ENCODE results near the gene ZNF438.

The ZNF438 gene

GRCh38 chr10:31001740-31002139 is 29.9 kb downstream of the ZNF438 start:
- peaks cover 23% of the 10 kb centered on the region for H3K4me1 ChIP-seq (ENCODE audit: insufficient read depth, low read length)
- H3K27ac ChIP-seq (ENCODE audit: low read length), result no peak overlapping the region
- H3K36me3 ChIP-seq (ENCODE audit: insufficient read depth, low read length), result no peaks in the 10 kb centered on the region
- H3K79me2 ChIP-seq (ENCODE audit: insufficient read depth, low read length), result peaks cover 3% of the 10 kb centered on the region; the same call in 1 of the 2 replicates
- no peak overlapping the region for H3K9ac ChIP-seq (ENCODE audit: low read depth, low read length)
- no peaks in the 10 kb centered on the region for H4K20me1 ChIP-seq (ENCODE audit: insufficient read depth, low read length)
- H3K27me3 ChIP-seq (ENCODE audit: insufficient read depth, low read length, poor library complexity), result no peaks in the 10 kb centered on the region
- no peak overlapping the region for H3K4me2 ChIP-seq (ENCODE audit: insufficient read depth, low read length)
- no peaks in the 10 kb centered on the region for H3K9me3 ChIP-seq (ENCODE audit: insufficient read depth, low read length, severe bottlenecking)
- no peak overlapping the region for H2AFZ ChIP-seq (ENCODE audit: low read depth, low read length)
- DNase-seq, result no peak
- no peak for ATAC-seq (ENCODE audit: insufficient read depth, low read depth)
- TF ChIP-seq EZH2 (IDR thresholded peaks at IDR 0.05; ENCODE audit: borderline replicate concordance, low read depth, low read length, severe bottlenecking), result no peak
- no peak for TF ChIP-seq CTCF (IDR thresholded peaks at IDR 0.05; ENCODE audit: borderline replicate concordance, extremely low read depth, low read length, poor library complexity, severe bottlenecking)
- no peak overlapping the region for H3K4me3 ChIP-seq (ENCODE audit: low read depth in 1 of 2, low read length in 2 of 2)

GRCh38 chr10:31000867-31001266 is 30.8 kb downstream of the ZNF438 start:
- H3K79me2 ChIP-seq (ENCODE audit: insufficient read depth, low read length), result peaks cover 3% of the 10 kb centered on the region; the same call in 1 of the 2 replicates

DNA sequence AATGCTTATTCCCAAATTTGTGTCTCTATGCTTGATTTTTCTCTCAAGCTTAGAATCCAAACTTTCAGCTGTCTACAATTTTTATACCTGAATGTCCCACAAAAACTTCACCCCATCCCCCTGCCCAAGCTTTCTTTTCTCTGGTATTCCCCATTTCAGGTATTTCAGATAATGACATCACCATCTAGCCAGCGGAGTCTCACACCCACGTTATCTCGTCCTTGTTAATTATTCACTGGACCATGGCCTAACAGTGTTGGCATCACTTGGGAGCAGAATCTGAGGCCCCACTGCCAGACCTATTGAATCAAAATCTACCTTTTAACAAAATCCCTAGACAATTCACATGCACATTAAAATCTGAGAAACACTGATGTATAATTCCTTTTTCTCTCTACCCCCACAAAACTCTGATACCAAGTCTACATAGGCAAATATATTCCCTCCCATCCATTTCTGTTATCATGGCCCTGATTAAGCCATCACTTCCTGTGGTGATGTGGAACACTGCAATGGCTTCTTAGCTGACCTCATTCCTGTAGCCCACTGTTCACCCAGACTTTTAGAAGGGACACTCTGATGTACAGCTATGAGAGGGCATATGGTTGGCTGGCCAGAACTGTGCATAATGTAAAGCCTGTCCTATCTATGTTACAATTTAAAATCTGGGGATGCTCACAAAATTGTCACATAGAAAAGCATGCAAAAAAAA is 31.4 kb downstream of the ZNF438 start:
- DNase-seq (no peak), ATAC-seq (ENCODE audit: insufficient read depth, low read depth) (no peak)
- Histone ChIP-seq H3K4me2 (ENCODE audit: insufficient read depth, low read length) (no peak overlapping the region), H3K27ac (ENCODE audit: low read length) (no peak overlapping the region), H3K36me3 (ENCODE audit: insufficient read depth, low read length) (no peaks in the 10 kb centered on the region), H3K9ac (ENCODE audit: low read depth, low read length) (no peak overlapping the region), H3K4me1 (ENCODE audit: insufficient read depth, low read length) (peaks cover 22% of the 10 kb centered on the region), H3K79me2 (ENCODE audit: insufficient read depth, low read length) (peaks cover 3% of the 10 kb centered on the region; the same call in 1 of the 2 replicates), H3K27me3 (ENCODE audit: insufficient read depth, low read length, poor library complexity) (no peaks in the 10 kb centered on the region), H3K4me3 (ENCODE audit: low read depth in 1 of 2, low read length in 2 of 2) (no peak overlapping the region), H4K20me1 (ENCODE audit: insufficient read depth, low read length) (no peaks in the 10 kb centered on the region), H2AFZ (ENCODE audit: low read depth, low read length) (no peak overlapping the region), H3K9me3 (ENCODE audit: insufficient read depth, low read length, severe bottlenecking) (peaks cover 1% of the 10 kb centered on the region)
- no peak for TF ChIP-seq EZH2 (IDR thresholded peaks at IDR 0.05; ENCODE audit: borderline replicate concordance, low read depth, low read length, severe bottlenecking)
- TF ChIP-seq CTCF (IDR thresholded peaks at IDR 0.05; ENCODE audit: borderline replicate concordance, extremely low read depth, low read length, poor library complexity, severe bottlenecking), result no peak

More at GRCh38 chr10:31000867-31001266, 30.8 kb downstream of the ZNF438 start:
- ATAC-seq (ENCODE audit: insufficient read depth, low read depth), result no peak
- no peaks in the 10 kb centered on the region for H3K27me3 ChIP-seq (ENCODE audit: insufficient read depth, low read length, poor library complexity)
- H3K4me1 ChIP-seq (ENCODE audit: insufficient read depth, low read length), result peaks cover 23% of the 10 kb centered on the region
- H3K27ac ChIP-seq (ENCODE audit: low read length), result no peak overlapping the region
- no peak overlapping the region for H3K4me2 ChIP-seq (ENCODE audit: insufficient read depth, low read length)
- no peak for DNase-seq
- H3K9me3 ChIP-seq (ENCODE audit: insufficient read depth, low read length, severe bottlenecking), result no peaks in the 10 kb centered on the region
- TF ChIP-seq CTCF (IDR thresholded peaks at IDR 0.05; ENCODE audit: borderline replicate concordance, extremely low read depth, low read length, poor library complexity, severe bottlenecking), result no peak
- TF ChIP-seq EZH2 (IDR thresholded peaks at IDR 0.05; ENCODE audit: borderline replicate concordance, low read depth, low read length, severe bottlenecking), result no peak
- no peak overlapping the region for H3K4me3 ChIP-seq (ENCODE audit: low read depth in 1 of 2, low read length in 2 of 2)
- no peaks in the 10 kb centered on the region for H4K20me1 ChIP-seq (ENCODE audit: insufficient read depth, low read length)
- no peak overlapping the region for H3K9ac ChIP-seq (ENCODE audit: low read depth, low read length)
- no peak overlapping the region for H2AFZ ChIP-seq (ENCODE audit: low read depth, low read length)
- H3K36me3 ChIP-seq (ENCODE audit: insufficient read depth, low read length), result no peaks in the 10 kb centered on the region
